Thyroid gland (tissue), 4 donors: ENCODE measurements around the gene QPRT.

ENCODE experiments used
- CTCF ChIP-seq, 6 experiments: fragments of 200-600 bp in 3 of 6; fragments of 450-650 bp in 3 of 6; sonication (generic) in 3 of 6; IDR thresholded peaks; one replicate each; pipeline ENCODE4 v1.5.1; 2016 to 2019; ENCODE audit warnings: antibody characterized with exemption in 6 of 6, mild to moderate bottlenecking in 2 of 6, inconsistent platforms in 1 of 6, moderate library complexity in 1 of 6
- POLR2A ChIP-seq, 2 donors: fragments of 450-650 bp; IDR thresholded peaks; one replicate each; pipeline ENCODE4 v1.6.1; 2017; ENCODE audit warnings: antibody characterized with exemption in 2 of 2, mild to moderate bottlenecking in 2 of 2, moderate library complexity in 1 of 2

GRCh38 chr16:29697391-29697790 is 18.4 kb downstream of the QPRT start:
- TF ChIP-seq POLR2A (IDR thresholded peaks at IDR 0.05) (no peak), CTCF (IDR thresholded peaks at IDR 0.05) (no peak)
